Effector CD8-positive, alpha-beta T cell (primary cell): ENCODE measurements around the gene CATSPERZ.
A peak's percentile ranks its signal among the peaks of the same experiment; 100 is the strongest.

Source experiments
- DNase-seq: peaks from one replicate; lab custom pipeline; 2025; lab: John Stamatoyannopoulos, UW

The CATSPERZ gene

GRCh38 chr11:64264371-64264852, 35.7 kb upstream of the CATSPERZ start:
- no peak for DNase-seq

GRCh38 chr11:64265176-64266160, 34.7 kb upstream of the CATSPERZ start:
- DNase-seq: no peak

GRCh38 chr11:64266339-64266738, 33.8 kb upstream of the CATSPERZ start:
- no peak for DNase-seq

- DNase-seq: no peak
Observed at GRCh38 chr11:64267207-64267945, 32.8 kb upstream of the CATSPERZ start.

GRCh38 chr11:64268025-64268892, 31.9 kb upstream of the CATSPERZ start:
- no peak for DNase-seq

- no peak for DNase-seq
Observed at GRCh38 chr11:64268893-64269539, 31.1 kb upstream of the CATSPERZ start.

GRCh38 chr11:64269540-64270220, 30.5 kb upstream of the CATSPERZ start:
- peak; percentile 94 for DNase-seq

GRCh38 chr11:64275031-64275800, 24.9 kb upstream of the CATSPERZ start:
- DNase-seq: no peak

GRCh38 chr11:64275841-64276240, 24.3 kb upstream of the CATSPERZ start:
- DNase-seq: no peak

GRCh38 chr11:64276653-64277431, 23.3 kb upstream of the CATSPERZ start:
- no peak for DNase-seq

GRCh38 chr11:64278576-64279190, 21.5 kb upstream of the CATSPERZ start:
- no peak for DNase-seq

GRCh38 chr11:64281957-64282770, 18.0 kb upstream of the CATSPERZ start:
- no peak for DNase-seq

- DNase-seq: no peak
Observed at GRCh38 chr11:64283092-64283491, 17.1 kb upstream of the CATSPERZ start.

- peak; percentile 89 for DNase-seq
Observed at GRCh38 chr11:64284048-64284961, 15.9 kb upstream of the CATSPERZ start, which contains the start of gene BAD. Gene BAD (minus strand): TSS chr11:64284665. CDS start chr11:64284368, 297 bp downstream.

GRCh38 chr11:64284962-64285884, 14.9 kb upstream of the CATSPERZ start, which contains the start of gene GPR137:
Gene GPR137 (plus strand): TSS chr11:64285848. CDS start chr11:64286525, 677 bp downstream.
- DNase-seq: peak; percentile 82
